MCF 10A (cell line): ENCODE data around the gene ABHD12. TPM values are rescaled to one million over a fixed set of nuclear protein-coding genes. Genes with fewer than 3 reads are reported as not detected.

Experiments used
- BruUV-seq: library from RNA; stranded (reverse); fragments of 400-500 nt; replicated peaks from 2 replicates; lab custom pipeline; 2021; lab: Mats Ljungman, UMichigan
- CTCF ChIA-PET: fragments of 300-600 bp; sonication (Branson Sonifier 250); formaldehyde crosslinking; extraction: SDS; loops from one replicate; lab custom pipeline; 2021; ENCODE audit warnings: antibody characterized with exemption, inconsistent platforms; lab: Yijun Ruan, JAX
- POLR2A ChIA-PET: fragments of 300-600, 350-650 bp; sonication (Branson Sonifier 250); formaldehyde crosslinking; extraction: SDS; loops from one replicate; lab custom pipeline; 2020; ENCODE audit warnings: antibody characterized with exemption, inconsistent platforms; lab: Yijun Ruan, JAX
- DNase-seq: peaks from one replicate; pipeline ENCODE4 v3.0.0-alpha.2; 2018; ENCODE audit not compliant: unreplicated experiment
- H3K27ac Mint-ChIP-seq: one replicate; pipeline ENCODE4 v1.8.0; 2022; ENCODE audit warnings: mild to moderate bottlenecking, low read depth, mixed read lengths; ENCODE audit not compliant: unreplicated experiment
- H3K27me3 Mint-ChIP-seq: one replicate; pipeline ENCODE4 v1.8.0; 2022; ENCODE audit warnings: mixed read lengths; ENCODE audit not compliant: insufficient read depth, unreplicated experiment
- H3K36me3 Mint-ChIP-seq: one replicate; pipeline ENCODE4 v1.8.0; 2022; ENCODE audit warnings: mild to moderate bottlenecking, moderate library complexity, mixed read lengths; ENCODE audit not compliant: insufficient read depth, unreplicated experiment
- H3K4me1 Mint-ChIP-seq: one replicate; pipeline ENCODE4 v1.8.0; 2022; ENCODE audit warnings: mixed read lengths; ENCODE audit not compliant: insufficient read depth, unreplicated experiment
- H3K4me3 Mint-ChIP-seq: one replicate; pipeline ENCODE4 v1.8.0; 2022; ENCODE audit warnings: mild to moderate bottlenecking, moderate library complexity, mixed read lengths; ENCODE audit not compliant: unreplicated experiment
- H3K9me3 Mint-ChIP-seq: one replicate; pipeline ENCODE4 v1.8.0; 2022; ENCODE audit warnings: mixed read lengths; ENCODE audit not compliant: unreplicated experiment
- intact Hi-C: fragments of 100-400 bp; cut with micrococcal nuclease; formaldehyde crosslinking; loops from 2 replicates; pipeline ENCODE4 v1.14.1; 2022
- total RNA-seq: library from RNA; stranded (reverse); gene quantifications from 2 replicates; pipeline ENCODE4 v1.2.3, GENCODE V29; 2022
- TF ChIP-seq, protein P1 (sequence below): fragments of 200-600 bp; IDR thresholded peaks from one replicate; pipeline ENCODE4 v1.8.0; 2022; ENCODE audit warnings: antibody characterized with exemption, mild to moderate bottlenecking; ENCODE audit not compliant: unreplicated experiment

The ABHD12 gene
- total RNA-seq, 1 experiment from 2014 or later = 18.6 TPM

DNA sequence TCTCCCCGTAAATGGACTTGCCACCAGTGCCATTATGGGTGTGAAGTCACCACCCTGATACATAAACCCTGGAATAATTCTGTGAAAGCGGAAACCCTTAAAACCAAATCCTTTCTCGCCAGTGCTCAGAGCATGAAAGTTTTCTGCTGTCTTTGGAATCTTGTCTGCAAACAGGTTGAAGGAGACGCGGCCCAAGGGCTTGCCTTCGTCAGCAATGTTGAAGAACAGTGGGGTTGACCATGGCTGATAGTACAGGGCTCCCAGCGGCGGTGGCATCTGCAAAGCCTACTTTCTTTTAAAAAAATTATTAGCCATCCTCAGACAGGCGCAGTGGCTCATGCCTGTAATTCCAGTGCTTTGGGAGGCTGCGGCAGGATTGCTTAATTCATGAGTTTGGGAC lies 22.1 kb downstream of the ABHD12 start:
- H3K27me3 Mint-ChIP-seq = no peaks in the 10 kb centered on the region
- H3K4me3 Mint-ChIP-seq = no peak overlapping the region
- H3K9me3 Mint-ChIP-seq = peaks cover 11% of the 10 kb centered on the region
- H3K27ac Mint-ChIP-seq = no peak overlapping the region
- DNase-seq = no peak
- no peaks in the 10 kb centered on the region for H3K36me3 Mint-ChIP-seq
- CTCF ChIA-PET = interaction anchor here (1.1 to 1.3 kb wide), 2 partner anchors 29 to 59 kb away, joined by 4 read pairs; no protein-coding TSS in a partner anchor
- intact Hi-C loops = no loop called here
- H3K4me1 Mint-ChIP-seq = no peaks in the 10 kb centered on the region
- no TSS peak for BruUV-seq
- TF ChIP-seq, protein P1, sequence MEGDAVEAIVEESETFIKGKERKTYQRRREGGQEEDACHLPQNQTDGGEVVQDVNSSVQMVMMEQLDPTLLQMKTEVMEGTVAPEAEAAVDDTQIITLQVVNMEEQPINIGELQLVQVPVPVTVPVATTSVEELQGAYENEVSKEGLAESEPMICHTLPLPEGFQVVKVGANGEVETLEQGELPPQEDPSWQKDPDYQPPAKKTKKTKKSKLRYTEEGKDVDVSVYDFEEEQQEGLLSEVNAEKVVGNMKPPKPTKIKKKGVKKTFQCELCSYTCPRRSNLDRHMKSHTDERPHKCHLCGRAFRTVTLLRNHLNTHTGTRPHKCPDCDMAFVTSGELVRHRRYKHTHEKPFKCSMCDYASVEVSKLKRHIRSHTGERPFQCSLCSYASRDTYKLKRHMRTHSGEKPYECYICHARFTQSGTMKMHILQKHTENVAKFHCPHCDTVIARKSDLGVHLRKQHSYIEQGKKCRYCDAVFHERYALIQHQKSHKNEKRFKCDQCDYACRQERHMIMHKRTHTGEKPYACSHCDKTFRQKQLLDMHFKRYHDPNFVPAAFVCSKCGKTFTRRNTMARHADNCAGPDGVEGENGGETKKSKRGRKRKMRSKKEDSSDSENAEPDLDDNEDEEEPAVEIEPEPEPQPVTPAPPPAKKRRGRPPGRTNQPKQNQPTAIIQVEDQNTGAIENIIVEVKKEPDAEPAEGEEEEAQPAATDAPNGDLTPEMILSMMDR = no peak
- POLR2A ChIA-PET = interaction anchor here (1.0 kb wide), 1 partner anchor 14 kb away, joined by 3 read pairs; no protein-coding TSS in a partner anchor

DNA sequence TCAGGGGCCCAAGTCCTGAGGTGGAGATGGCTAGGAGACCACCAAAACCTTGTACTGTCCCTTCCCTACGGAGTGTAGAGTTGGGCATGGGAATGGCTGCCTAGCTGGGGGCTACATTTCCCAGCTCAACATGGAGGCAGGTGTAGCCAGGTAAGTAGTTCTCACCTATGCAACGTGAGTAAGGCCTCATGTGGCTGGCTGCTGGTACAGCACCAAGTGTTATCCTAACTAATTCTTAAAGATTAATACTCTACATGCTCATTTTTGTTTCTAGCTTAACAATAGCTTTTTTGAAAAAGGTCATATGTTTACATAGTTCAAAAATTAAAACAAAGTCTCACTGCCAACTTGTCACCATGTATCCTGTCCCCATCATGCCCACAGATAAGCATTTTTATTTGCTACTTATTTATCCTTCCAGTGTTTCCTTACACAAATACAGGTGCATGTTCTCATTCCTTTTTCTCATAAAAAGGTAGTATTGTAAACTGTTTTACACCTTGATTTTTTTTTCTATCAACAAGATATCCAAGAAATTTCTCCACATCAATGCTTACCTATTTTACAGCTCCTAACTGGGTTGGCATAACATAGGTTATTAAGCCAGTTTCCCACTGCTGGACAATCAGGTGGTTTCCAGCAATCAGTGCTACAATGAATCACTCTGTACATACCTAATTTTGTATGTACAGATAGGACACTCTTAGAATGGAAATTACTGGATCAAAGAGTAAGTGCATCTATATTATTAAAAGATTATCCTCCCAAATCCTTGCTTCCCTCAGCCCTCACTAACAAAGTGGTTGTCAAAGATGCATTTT lies 25.5 kb downstream of the ABHD12 start:
- Mint-ChIP-seq H3K27me3 (no peaks in the 10 kb centered on the region), H3K4me3 (no peak overlapping the region), H3K27ac (no peak overlapping the region), H3K36me3 (peaks cover 5% of the 10 kb centered on the region), H3K4me1 (no peaks in the 10 kb centered on the region), H3K9me3 (no peaks in the 10 kb centered on the region)
- DNase-seq = no peak
- intact Hi-C loops = no loop called here
- BruUV-seq = no TSS peak
- TF ChIP-seq, protein P1 = no peak
- ChIA-PET POLR2A (no interaction called here), CTCF (interaction anchor here (1.4 kb wide), 1 partner anchor 19 kb away, joined by 3 read pairs; no protein-coding TSS in a partner anchor)

DNA sequence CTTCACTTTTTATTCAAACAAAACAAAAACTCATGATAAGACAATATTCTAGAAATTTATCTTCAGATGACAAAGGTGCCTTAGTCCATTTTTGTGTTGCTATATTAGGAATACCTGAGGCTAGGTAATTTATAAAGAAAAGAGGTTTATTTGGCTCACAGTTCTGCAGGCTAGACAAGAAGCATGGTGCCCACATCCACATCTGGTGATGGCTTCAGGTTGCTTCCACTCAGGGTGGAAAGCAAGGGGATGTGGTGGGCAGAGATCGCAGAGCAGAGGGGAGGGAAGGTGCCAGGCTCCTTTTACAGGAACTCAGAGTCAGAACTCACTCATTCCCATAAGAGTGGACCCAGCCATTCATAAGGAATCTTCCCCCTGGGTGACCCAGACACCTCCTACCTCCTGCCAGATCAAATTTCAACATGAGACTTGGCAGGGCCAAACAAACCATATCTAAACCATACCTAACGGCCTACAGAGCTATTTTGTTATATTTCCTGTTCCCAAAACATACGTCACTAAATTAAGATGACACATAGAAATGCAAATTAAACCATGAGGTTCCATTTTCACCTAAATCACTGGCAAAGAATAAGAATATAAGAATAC lies 26.4 kb downstream of the ABHD12 start:
- BruUV-seq = no TSS peak

More for the DNA sequence above, 26.4 kb downstream of the ABHD12 start:
- intact Hi-C loops = no loop called here
- ChIA-PET CTCF (interaction anchor here (1.1 to 1.4 kb wide), 3 partner anchors 19 to 53 kb away, joined by 3 read pairs; no protein-coding TSS in a partner anchor), POLR2A (no interaction called here)
- Mint-ChIP-seq H3K36me3 (peaks cover 5% of the 10 kb centered on the region), H3K4me1 (no peaks in the 10 kb centered on the region), H3K27me3 (no peaks in the 10 kb centered on the region), H3K27ac (no peak overlapping the region), H3K4me3 (no peak overlapping the region), H3K9me3 (no peaks in the 10 kb centered on the region)
- peak; percentile 31 for DNase-seq
- TF ChIP-seq, protein P1 = no peak
